Measurements from ENCODE around the gene IMPA2. TPM values are rescaled to one million over a fixed set of nuclear protein-coding genes. Genes with fewer than 3 reads are reported as not detected.

The IMPA2 gene
- total and polyA plus RNA-seq, 2 of the 4 experiments (the other 2 are of a cell fraction), result 5.4 to 5.5 TPM

GRCh38 chr18:12044591-12044990, 63.3 kb downstream of the IMPA2 start:
- no peak for DNase-seq
- H3K14ac ChIP-seq (replicated peaks; ENCODE audit: low read depth, low read length), result no peak overlapping the region
- ATAC-seq (ENCODE audit: low read depth), result no peak
- no peak overlapping the region for H3K9ac ChIP-seq (ENCODE audit: low read depth, low read length)
- no peak overlapping the region for H2BK20ac ChIP-seq (ENCODE audit: low read depth, low read length)
- H2BK15ac ChIP-seq (ENCODE audit: low read depth, low read length), result no peak overlapping the region
- ChIA-PET POLR2A (ENCODE audit: unreplicated experiment) (no interaction called here), CTCF (no interaction called here)
- H3K23ac ChIP-seq (ENCODE audit: low read depth, low read length), result no peak overlapping the region
- H3K36me3 ChIP-seq (ENCODE audit: control insufficient read depth, insufficient read depth, low read length), result no peaks in the 10 kb centered on the region
- no TSS peak for BruUV-seq (replicated peaks)
- H3K79me1 ChIP-seq (ENCODE audit: low read depth in 1 of 2, low read length in 2 of 2), result no peaks in the 10 kb centered on the region
- H2AFZ ChIP-seq (replicated peaks; ENCODE audit: low read length, poor library complexity), result no peak overlapping the region
- H3K56ac ChIP-seq (ENCODE audit: extremely low read depth, insufficient read depth, low read length), result no peak overlapping the region
- no peak overlapping the region for H2AK5ac ChIP-seq (ENCODE audit: low read depth, low read length)
- H3K27ac ChIP-seq (ENCODE audit: insufficient read depth, low read length), result no peak overlapping the region
- WGBS, 2 experiments (ENCODE audit: extremely low coverage in 2 of 2, insufficient read length in 1 of 2), result no CpG with 5 or more reads among the region's 5 CpGs
- dilution Hi-C loops (cut with HindIII; ENCODE audit: low sequenced_read_pairs, unreplicated experiment), result no loop called here
- no peak overlapping the region for H4K8ac ChIP-seq (ENCODE audit: low read depth in 2 of 2, low read length in 2 of 2)
- no peaks in the 10 kb centered on the region for H3K27me3 ChIP-seq (ENCODE audit: control insufficient read depth, insufficient read depth, low read length)
- TF ChIP-seq, protein P1, sequence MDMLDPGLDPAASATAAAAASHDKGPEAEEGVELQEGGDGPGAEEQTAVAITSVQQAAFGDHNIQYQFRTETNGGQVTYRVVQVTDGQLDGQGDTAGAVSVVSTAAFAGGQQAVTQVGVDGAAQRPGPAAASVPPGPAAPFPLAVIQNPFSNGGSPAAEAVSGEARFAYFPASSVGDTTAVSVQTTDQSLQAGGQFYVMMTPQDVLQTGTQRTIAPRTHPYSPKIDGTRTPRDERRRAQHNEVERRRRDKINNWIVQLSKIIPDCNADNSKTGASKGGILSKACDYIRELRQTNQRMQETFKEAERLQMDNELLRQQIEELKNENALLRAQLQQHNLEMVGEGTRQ (IDR thresholded peaks at IDR 0.05; ENCODE audit: low read depth, low read length), result no peak
- no peak for TF ChIP-seq RFX5 (IDR thresholded peaks at IDR 0.05; ENCODE audit: low read depth, low read length)
- H4K20me1 ChIP-seq (ENCODE audit: insufficient read depth, low read length), result no peaks in the 10 kb centered on the region; the same call in 1 of the 2 replicates
- no peak overlapping the region for H2BK120ac ChIP-seq (ENCODE audit: low read depth, low read length)
- H4K91ac ChIP-seq (ENCODE audit: insufficient read depth, low read depth, low read length), result no peak overlapping the region
- no peak overlapping the region for H3K4ac ChIP-seq (ENCODE audit: low read depth, low read length)
- in situ Hi-C loops (cut with MboI; ENCODE audit: low sequenced_read_pairs), result loop anchor here (5.0 kb wide), 2 partner anchors 102 to 312 kb away; no protein-coding TSS in a partner anchor
- H4K5ac ChIP-seq (ENCODE audit: low read depth, low read length), result no peak overlapping the region
- no peaks in the 10 kb centered on the region for H3K9me3 ChIP-seq (ENCODE audit: control insufficient read depth, insufficient read depth, low read length)
- H2BK5ac ChIP-seq (ENCODE audit: low read depth, low read length, poor library complexity, severe bottlenecking), result no peak overlapping the region
- intact Hi-C loops (cut with micrococcal nuclease), result loop anchor here (10.0 kb wide), 1 partner anchor 190 kb away; no protein-coding TSS in a partner anchor
- H3K9me1 ChIP-seq (ENCODE audit: insufficient read depth, low read length), result 0 out of 2 replicates have a peak, but pooled peaks cover 3% of the 10 kb centered on the region
- no peak overlapping the region for H2AK9ac ChIP-seq (replicated peaks; ENCODE audit: low read depth, low read length, poor library complexity)
- H3K4me3 ChIP-seq (ENCODE audit: insufficient read depth, low read depth, low read length), result no peak overlapping the region
- no peak overlapping the region for H3K18ac ChIP-seq (ENCODE audit: low read depth, low read length)
- no peak overlapping the region for H3K4me2 ChIP-seq (ENCODE audit: low read depth, low read length)
- H3K4me1 ChIP-seq (ENCODE audit: control insufficient read depth, insufficient read depth, low read length), result peaks cover 12% of the 10 kb centered on the region
